Neutrophil (primary cell): ENCODE measurements around the gene SLC6A20.

Source experiments
- H3K27ac ChIP-seq: fragments of 200-600 bp; sonication (generic); 2 replicates; pipeline ENCODE4 v1.5.1; 2016; ENCODE audit warnings: mild to moderate bottlenecking, moderate library complexity
- H3K27me3 ChIP-seq: fragments of 200-600 bp; sonication (generic); 2 replicates; pipeline ENCODE4 v1.6.0; 2016; ENCODE audit warnings: mild to moderate bottlenecking
- H3K36me3 ChIP-seq: fragments of 200-600 bp; sonication (generic); 2 replicates; pipeline ENCODE4 v1.5.1; 2017
- H3K4me1 ChIP-seq, 2 experiments: fragments of 200-600 bp in 1 of 2; sonication (generic) in 1 of 2; 1 replicate in 1 of 2; 2 replicates in 1 of 2; pipeline versions ENCODE4 v1.5.1 to v1.6.1; 2013 to 2016; ENCODE audit warnings: low read depth in 1 of 2, low read length in 1 of 2, mild to moderate bottlenecking in 1 of 2, moderate library complexity in 1 of 2; ENCODE audit not compliant: control insufficient read depth in 1 of 2, insufficient read depth in 1 of 2
- H3K4me3 ChIP-seq, 2 experiments: fragments of 200-600 bp in 1 of 2; sonication (generic) in 1 of 2; 1 replicate in 1 of 2; 2 replicates in 1 of 2; pipeline ENCODE4 v1.5.1; 2013 to 2016; ENCODE audit warnings: low read depth in 1 of 2, low read length in 1 of 2, mild to moderate bottlenecking in 1 of 2, moderate library complexity in 1 of 2
- H3K9me3 ChIP-seq: fragments of 200-600 bp; sonication (generic); 2 replicates; pipeline ENCODE4 v1.5.1; 2016
- TF ChIP-seq, protein P1 (sequence below): fragments of 200-600 bp; sonication (generic); IDR thresholded peaks from 2 replicates; pipeline ENCODE4 v1.5.1; 2016; ENCODE audit warnings: antibody characterized with exemption

Gene SLC6A20

DNA sequence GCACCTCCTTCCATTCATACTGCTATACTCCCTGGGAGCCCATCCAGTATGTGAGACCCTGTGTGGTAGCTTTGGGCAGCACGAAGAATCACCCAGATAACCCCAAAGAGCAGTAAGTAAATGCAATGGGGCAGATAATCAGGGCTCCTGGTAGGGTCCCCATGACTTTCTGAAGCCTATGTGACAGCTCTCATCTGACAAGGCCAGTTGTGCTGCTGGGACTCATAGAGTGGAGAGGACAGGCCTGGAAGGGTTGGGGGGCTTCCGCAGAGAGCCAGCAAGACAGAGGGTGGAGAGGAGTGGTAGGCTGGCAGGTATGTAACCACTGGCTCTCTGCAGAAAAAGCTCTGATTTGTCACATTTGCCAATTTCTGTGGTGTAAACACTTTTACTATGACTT, 3.2 kb upstream of the SLC6A20 start:
- Histone ChIP-seq H3K4me1 (peaks cover 14% of the 10 kb centered on the region in 2 experiments), H3K27me3 (peaks cover 60% of the 10 kb centered on the region), H3K36me3 (no peaks in the 10 kb centered on the region), H3K27ac (no peak overlapping the region), H3K4me3 (no peak overlapping the region), H3K9me3 (no peaks in the 10 kb centered on the region)
- TF ChIP-seq, protein P1, sequence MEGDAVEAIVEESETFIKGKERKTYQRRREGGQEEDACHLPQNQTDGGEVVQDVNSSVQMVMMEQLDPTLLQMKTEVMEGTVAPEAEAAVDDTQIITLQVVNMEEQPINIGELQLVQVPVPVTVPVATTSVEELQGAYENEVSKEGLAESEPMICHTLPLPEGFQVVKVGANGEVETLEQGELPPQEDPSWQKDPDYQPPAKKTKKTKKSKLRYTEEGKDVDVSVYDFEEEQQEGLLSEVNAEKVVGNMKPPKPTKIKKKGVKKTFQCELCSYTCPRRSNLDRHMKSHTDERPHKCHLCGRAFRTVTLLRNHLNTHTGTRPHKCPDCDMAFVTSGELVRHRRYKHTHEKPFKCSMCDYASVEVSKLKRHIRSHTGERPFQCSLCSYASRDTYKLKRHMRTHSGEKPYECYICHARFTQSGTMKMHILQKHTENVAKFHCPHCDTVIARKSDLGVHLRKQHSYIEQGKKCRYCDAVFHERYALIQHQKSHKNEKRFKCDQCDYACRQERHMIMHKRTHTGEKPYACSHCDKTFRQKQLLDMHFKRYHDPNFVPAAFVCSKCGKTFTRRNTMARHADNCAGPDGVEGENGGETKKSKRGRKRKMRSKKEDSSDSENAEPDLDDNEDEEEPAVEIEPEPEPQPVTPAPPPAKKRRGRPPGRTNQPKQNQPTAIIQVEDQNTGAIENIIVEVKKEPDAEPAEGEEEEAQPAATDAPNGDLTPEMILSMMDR: no peak

DNA sequence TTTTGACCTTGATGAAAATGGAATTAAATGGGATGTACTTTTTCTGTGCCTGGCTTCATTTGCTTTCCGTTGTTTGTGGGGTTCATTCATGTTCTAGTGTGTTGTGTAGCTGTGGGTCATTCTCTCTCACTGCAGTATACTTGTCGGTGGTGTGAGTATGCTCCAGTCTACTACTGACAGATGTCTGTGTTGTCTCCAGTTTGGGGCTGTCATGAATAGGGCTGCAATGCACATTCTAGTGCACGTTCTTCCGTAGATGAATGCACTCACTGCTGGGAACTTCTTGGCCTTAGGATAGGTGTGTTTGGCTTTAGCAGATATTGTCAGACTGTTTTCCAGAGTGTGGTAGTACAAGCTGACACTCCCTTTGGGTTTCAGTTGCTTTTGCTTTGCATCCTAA, 1.7 kb upstream of the SLC6A20 start:
- Histone ChIP-seq H3K36me3 (no peaks in the 10 kb centered on the region), H3K27me3 (peaks cover 67% of the 10 kb centered on the region), H3K27ac (no peak overlapping the region), H3K9me3 (no peaks in the 10 kb centered on the region), H3K4me3 (no peak overlapping the region), H3K4me1 (peaks cover 14% of the 10 kb centered on the region in 2 experiments)
- TF ChIP-seq, protein P1: no peak

DNA sequence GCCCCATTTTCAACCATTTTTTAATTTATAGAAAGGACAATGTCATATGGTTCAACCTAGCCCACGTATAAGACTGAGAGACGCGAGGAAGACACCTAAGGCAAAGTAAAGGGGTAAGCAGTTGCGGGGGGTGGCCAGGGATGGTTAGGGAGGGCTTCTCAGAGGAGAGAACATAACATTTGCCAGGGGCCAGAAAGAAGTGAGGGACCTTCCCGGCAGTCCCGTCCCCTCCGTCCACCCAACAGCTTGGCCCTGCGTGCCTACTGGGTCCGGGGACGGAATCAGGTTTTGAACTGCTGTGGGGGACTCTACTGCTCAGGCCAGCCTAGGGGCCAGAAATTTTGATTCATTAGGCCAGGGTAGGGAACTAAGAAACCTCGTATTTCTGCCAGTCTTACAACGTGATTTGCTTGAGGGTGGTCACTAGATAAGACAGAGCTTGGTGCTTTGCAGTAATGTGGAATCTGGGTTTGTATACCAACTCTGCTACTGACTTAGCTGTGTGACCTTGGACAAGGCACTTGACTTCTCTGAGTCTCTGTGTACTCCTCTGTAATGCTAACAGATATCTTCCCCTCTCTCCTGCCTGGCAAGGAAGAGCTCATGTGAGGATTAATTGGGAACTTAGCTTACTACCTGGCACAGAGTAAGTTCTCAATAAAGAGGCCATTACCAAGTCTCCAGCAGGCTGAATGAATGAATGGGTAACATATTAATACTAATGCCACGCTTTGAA, 734 bp upstream of the SLC6A20 start:
- peaks cover 18 to 20% of the 10 kb centered on the region in 2 experiments for H3K4me1 ChIP-seq
- H3K27me3 ChIP-seq: peaks cover 67% of the 10 kb centered on the region
- H3K27ac ChIP-seq: no peak overlapping the region
- no peaks in the 10 kb centered on the region for H3K9me3 ChIP-seq
- TF ChIP-seq, protein P1: no peak
- H3K4me3 ChIP-seq: peak overlapping the region in 1 of 2 experiments; percentile 16
- H3K36me3 ChIP-seq: no peaks in the 10 kb centered on the region

DNA sequence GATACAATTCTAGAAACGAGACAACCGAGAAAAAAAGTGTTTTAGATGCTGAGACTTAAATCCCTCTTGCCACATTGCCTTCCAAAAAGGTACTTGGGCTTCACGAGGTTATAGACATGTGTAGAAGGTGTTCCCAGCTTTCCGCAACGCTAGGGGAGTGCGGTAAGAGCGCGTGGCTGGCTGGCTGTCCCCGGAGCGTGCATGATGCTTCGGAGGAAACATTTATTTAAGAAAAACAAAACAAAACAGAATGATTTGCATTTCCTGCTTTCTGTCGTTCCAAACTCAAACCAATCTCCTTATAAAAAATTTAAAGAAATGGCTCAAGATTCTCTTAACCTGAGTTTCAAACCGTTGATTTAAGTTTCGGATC, 841 bp downstream of the SLC6A20 start:
- TF ChIP-seq, protein P1: no peak

DNA sequence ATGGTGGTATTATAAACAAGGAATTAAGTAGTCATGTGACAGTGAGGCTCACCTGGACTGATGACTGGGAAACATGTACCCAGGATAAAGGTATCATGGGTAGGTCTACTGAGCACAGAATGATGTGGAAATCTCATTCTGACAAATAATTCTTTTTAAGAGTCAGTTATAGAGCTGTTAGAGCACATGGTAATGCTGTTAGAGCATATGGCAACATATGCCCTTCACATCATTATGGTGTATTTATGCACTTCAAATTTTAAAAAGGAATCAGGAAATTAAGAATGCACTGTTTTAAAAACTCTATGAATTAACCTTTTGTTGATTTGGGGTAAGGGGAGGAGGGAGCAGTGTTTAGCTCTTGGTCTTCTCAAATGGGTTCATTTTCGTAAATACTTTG, 1.7 kb downstream of the SLC6A20 start:
- H3K27ac ChIP-seq: no peak overlapping the region
- H3K27me3 ChIP-seq: peaks cover 58% of the 10 kb centered on the region
- no peaks in the 10 kb centered on the region for H3K36me3 ChIP-seq
- TF ChIP-seq, protein P1: no peak
- H3K4me3 ChIP-seq: no peak overlapping the region
- peaks cover 33 to 34% of the 10 kb centered on the region in 2 experiments for H3K4me1 ChIP-seq
- H3K9me3 ChIP-seq: no peaks in the 10 kb centered on the region

More for the DNA sequence above, 841 bp downstream of the SLC6A20 start:
- Histone ChIP-seq H3K4me3 (no peak overlapping the region), H3K36me3 (no peaks in the 10 kb centered on the region), H3K9me3 (no peaks in the 10 kb centered on the region), H3K27ac (no peak overlapping the region), H3K4me1 (peaks cover 33 to 34% of the 10 kb centered on the region in 2 experiments), H3K27me3 (peaks cover 63% of the 10 kb centered on the region)
